Liver (tissue), 3 donors: Measurements from ENCODE around the gene DIAPH2.

Experiments
- RAD21 ChIP-seq, 2 donors: IDR thresholded peaks; 2 replicates each; pipeline ENCODE4 v1.6.1; 2016; ENCODE audit warnings: antibody characterized with exemption in 2 of 2, mild to moderate bottlenecking in 2 of 2
- RXRA ChIP-seq, 2 donors: IDR thresholded peaks; 2 replicates each; pipeline ENCODE4 v1.6.1; 2017 to 2018; ENCODE audit warnings: antibody characterized with exemption in 2 of 2, mild to moderate bottlenecking in 1 of 2
- TAF1 ChIP-seq: conservative IDR thresholded peaks from 2 replicates; pipeline ENCODE4 v1.6.1; 2016; ENCODE audit warnings: antibody characterized with exemption, mild to moderate bottlenecking
- TF ChIP-seq, protein P1 (sequence below): IDR thresholded peaks from 2 replicates; pipeline ENCODE4 v1.6.1; 2016; ENCODE audit warnings: antibody characterized with exemption
- TF ChIP-seq, protein P2 (sequence below): IDR thresholded peaks from 2 replicates; pipeline ENCODE4 v1.6.1; 2016; ENCODE audit warnings: antibody characterized with exemption
- TF ChIP-seq, protein P3 (sequence below): fragments of 150-350 bp; IDR thresholded peaks from 2 replicates; pipeline ENCODE4 v1.5.1; 2017; ENCODE audit warnings: improper control_type of control experiment, low read depth, low read length; ENCODE audit not compliant: missing input control
- TF ChIP-seq, protein P4 (sequence below): IDR thresholded peaks from 2 replicates; pipeline ENCODE4 v1.6.1; 2016; ENCODE audit warnings: antibody characterized with exemption, mild to moderate bottlenecking
- donor health status: healthy.
- donor health status: healthy.

DNA sequence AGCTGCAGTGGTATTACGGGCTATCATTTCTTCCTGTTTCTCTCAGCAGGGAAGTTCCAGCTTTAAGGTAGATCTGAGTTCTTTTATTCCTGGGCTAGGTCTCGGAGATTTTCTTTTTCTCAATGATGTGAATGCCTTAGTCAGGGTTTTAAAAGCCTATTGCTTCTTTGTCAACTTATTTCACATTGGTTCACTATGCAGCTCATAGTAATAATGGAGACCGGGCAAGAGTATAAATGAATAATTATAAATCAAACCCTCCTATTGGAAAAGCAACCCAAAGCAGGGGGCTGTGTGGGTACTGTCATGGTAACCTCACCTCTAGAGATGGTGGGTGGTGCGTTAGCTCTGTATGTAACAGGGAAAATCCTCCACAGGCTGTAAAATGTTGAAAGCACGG, 762.7 kb downstream of the DIAPH2 start:
- TF ChIP-seq, protein P1, sequence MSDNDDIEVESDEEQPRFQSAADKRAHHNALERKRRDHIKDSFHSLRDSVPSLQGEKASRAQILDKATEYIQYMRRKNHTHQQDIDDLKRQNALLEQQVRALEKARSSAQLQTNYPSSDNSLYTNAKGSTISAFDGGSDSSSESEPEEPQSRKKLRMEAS, result no peak
- TF ChIP-seq TAF1, result no peak
- TF ChIP-seq, protein P2, sequence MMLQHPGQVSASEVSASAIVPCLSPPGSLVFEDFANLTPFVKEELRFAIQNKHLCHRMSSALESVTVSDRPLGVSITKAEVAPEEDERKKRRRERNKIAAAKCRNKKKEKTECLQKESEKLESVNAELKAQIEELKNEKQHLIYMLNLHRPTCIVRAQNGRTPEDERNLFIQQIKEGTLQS, result no peak
- TF ChIP-seq, protein P3, sequence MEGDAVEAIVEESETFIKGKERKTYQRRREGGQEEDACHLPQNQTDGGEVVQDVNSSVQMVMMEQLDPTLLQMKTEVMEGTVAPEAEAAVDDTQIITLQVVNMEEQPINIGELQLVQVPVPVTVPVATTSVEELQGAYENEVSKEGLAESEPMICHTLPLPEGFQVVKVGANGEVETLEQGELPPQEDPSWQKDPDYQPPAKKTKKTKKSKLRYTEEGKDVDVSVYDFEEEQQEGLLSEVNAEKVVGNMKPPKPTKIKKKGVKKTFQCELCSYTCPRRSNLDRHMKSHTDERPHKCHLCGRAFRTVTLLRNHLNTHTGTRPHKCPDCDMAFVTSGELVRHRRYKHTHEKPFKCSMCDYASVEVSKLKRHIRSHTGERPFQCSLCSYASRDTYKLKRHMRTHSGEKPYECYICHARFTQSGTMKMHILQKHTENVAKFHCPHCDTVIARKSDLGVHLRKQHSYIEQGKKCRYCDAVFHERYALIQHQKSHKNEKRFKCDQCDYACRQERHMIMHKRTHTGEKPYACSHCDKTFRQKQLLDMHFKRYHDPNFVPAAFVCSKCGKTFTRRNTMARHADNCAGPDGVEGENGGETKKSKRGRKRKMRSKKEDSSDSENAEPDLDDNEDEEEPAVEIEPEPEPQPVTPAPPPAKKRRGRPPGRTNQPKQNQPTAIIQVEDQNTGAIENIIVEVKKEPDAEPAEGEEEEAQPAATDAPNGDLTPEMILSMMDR, result no peak
- no peak for TF ChIP-seq RAD21 (IDR thresholded peaks at IDR 0.05)
- TF ChIP-seq, protein P4, sequence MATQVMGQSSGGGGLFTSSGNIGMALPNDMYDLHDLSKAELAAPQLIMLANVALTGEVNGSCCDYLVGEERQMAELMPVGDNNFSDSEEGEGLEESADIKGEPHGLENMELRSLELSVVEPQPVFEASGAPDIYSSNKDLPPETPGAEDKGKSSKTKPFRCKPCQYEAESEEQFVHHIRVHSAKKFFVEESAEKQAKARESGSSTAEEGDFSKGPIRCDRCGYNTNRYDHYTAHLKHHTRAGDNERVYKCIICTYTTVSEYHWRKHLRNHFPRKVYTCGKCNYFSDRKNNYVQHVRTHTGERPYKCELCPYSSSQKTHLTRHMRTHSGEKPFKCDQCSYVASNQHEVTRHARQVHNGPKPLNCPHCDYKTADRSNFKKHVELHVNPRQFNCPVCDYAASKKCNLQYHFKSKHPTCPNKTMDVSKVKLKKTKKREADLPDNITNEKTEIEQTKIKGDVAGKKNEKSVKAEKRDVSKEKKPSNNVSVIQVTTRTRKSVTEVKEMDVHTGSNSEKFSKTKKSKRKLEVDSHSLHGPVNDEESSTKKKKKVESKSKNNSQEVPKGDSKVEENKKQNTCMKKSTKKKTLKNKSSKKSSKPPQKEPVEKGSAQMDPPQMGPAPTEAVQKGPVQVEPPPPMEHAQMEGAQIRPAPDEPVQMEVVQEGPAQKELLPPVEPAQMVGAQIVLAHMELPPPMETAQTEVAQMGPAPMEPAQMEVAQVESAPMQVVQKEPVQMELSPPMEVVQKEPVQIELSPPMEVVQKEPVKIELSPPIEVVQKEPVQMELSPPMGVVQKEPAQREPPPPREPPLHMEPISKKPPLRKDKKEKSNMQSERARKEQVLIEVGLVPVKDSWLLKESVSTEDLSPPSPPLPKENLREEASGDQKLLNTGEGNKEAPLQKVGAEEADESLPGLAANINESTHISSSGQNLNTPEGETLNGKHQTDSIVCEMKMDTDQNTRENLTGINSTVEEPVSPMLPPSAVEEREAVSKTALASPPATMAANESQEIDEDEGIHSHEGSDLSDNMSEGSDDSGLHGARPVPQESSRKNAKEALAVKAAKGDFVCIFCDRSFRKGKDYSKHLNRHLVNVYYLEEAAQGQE, result no peak
- no peak for TF ChIP-seq RXRA (IDR thresholded peaks at IDR 0.05)
